Thyroid gland (tissue), 4 donors: ENCODE data around the gene SEMA6B.

ENCODE experiments used
- CTCF ChIP-seq, 6 experiments: fragments of 200-600 bp in 3 of 6; fragments of 450-650 bp in 3 of 6; sonication (generic) in 3 of 6; IDR thresholded peaks; one replicate each; pipeline ENCODE4 v1.5.1; 2016 to 2019; ENCODE audit warnings: antibody characterized with exemption in 6 of 6, mild to moderate bottlenecking in 2 of 6, inconsistent platforms in 1 of 6, moderate library complexity in 1 of 6
- POLR2A ChIP-seq, 2 donors: fragments of 450-650 bp; IDR thresholded peaks; one replicate each; pipeline ENCODE4 v1.6.1; 2017; ENCODE audit warnings: antibody characterized with exemption in 2 of 2, mild to moderate bottlenecking in 2 of 2, moderate library complexity in 1 of 2

- TF ChIP-seq POLR2A (IDR thresholded peaks at IDR 0.05) (no peak), CTCF (IDR thresholded peaks at IDR 0.05) (peak in 3 of 6 experiments; percentile 11 to 21 (median 20))
Observed at GRCh38 chr19:4589579-4590410, 30.3 kb upstream of the SEMA6B start.
